K562 (cell line): ENCODE data around the gene GAPVD1. TPM values are rescaled to one million over a fixed set of nuclear protein-coding genes. Genes with fewer than 3 reads are reported as not detected.

Experiments
- ATAC-seq: fragments of 200-7000 bp; cut with Tn5 transposase; 3 replicates; pipeline ENCODE4 v1.9.1; 2020; ENCODE audit warnings: moderate library complexity
- BruUV-seq: library from RNA; stranded (reverse); fragments of 400-500 nt; replicated peaks from 2 replicates; lab custom pipeline; 2021; lab: Mats Ljungman, UMichigan
- CTCF ChIA-PET: fragments of 300-600 bp; formaldehyde crosslinking; extraction: SDS; loops from one replicate; lab custom pipeline; 2021; ENCODE audit warnings: low intra/inter-chr PET ratio; lab: Yijun Ruan, JAX
- POLR2A ChIA-PET: fragments of 300-600, 350-650 bp; sonication (Branson Sonifier 250); formaldehyde crosslinking; extraction: SDS; loops from one replicate; lab custom pipeline; 2021; ENCODE audit warnings: antibody characterized with exemption, inconsistent platforms; lab: Yijun Ruan, JAX
- DNase-seq, 4 experiments: peaks; one replicate each; pipeline versions ENCODE4 v3.0.0 to v3.0.0-alpha.2; 2011 to 2018; ENCODE audit warnings: low spot score in 3 of 4, mixed read lengths in 3 of 4; ENCODE audit errors: extremely low read depth in 1 of 4
- FAIRE-seq: peaks from 2 replicates; lab custom pipeline; 2011; peaks lifted over from hg19 to GRCh38; lab: Jason Lieb, UNC
- H2AFZ ChIP-seq: 2 replicates; pipeline ENCODE4 v1.6.0; 2011; ENCODE audit warnings: low read depth, low read length, control low read depth, inconsistent platforms
- H3K27ac ChIP-seq: fragments of 200-600 bp; 3 replicates; pipeline ENCODE4 v1.8.0; 2011; ENCODE audit warnings: low read depth, mild to moderate bottlenecking, control low read depth, inconsistent platforms, low read length, moderate library complexity, mixed read lengths; ENCODE audit errors: extremely low read depth
- H3K27me3 ChIP-seq, 2 experiments: fragments of 300-600 bp in 1 of 2; 2 replicates in 1 of 2; 3 replicates in 1 of 2; pipeline versions ENCODE4 v1.6.0 to v1.8.0; 2011; ENCODE audit warnings: inconsistent platforms in 2 of 2, low read length in 2 of 2, mild to moderate bottlenecking in 1 of 2, mixed read lengths in 1 of 2, moderate library complexity in 1 of 2; ENCODE audit not compliant: control insufficient read depth in 2 of 2, insufficient read depth in 2 of 2
- H3K36me3 ChIP-seq: fragments of 300-600 bp; 3 replicates; pipeline ENCODE4 v1.8.0; 2011; ENCODE audit warnings: mild to moderate bottlenecking, low read length, inconsistent platforms; ENCODE audit not compliant: control insufficient read depth, insufficient read depth
- H3K4me1 ChIP-seq, 2 experiments: fragments of 200-600 bp in 1 of 2; replicated peaks in 1 of 2; 2 replicates in 1 of 2; 3 replicates in 1 of 2; pipeline versions ENCODE4 v1.5.1 to v1.8.0; 2011; ENCODE audit warnings: inconsistent platforms in 2 of 2, low read length in 2 of 2, mild to moderate bottlenecking in 1 of 2, mixed read lengths in 1 of 2, moderate library complexity in 1 of 2; ENCODE audit not compliant: control insufficient read depth in 2 of 2, insufficient read depth in 2 of 2
- H3K4me2 ChIP-seq: 2 replicates; pipeline ENCODE4 v1.6.1; 2011; ENCODE audit warnings: low read length, control low read depth, inconsistent platforms, mixed read lengths; ENCODE audit not compliant: insufficient read depth
- H3K4me3 ChIP-seq: fragments of 200-600 bp; sonication (generic), shearing (Covaris generic); 2 replicates; pipeline ENCODE4 v1.5.1; 2016; ENCODE audit warnings: control low read depth, inconsistent platforms
- H3K79me2 ChIP-seq: fragments of 200-600 bp; 3 replicates; pipeline ENCODE4 v1.8.0; 2011; ENCODE audit warnings: low read length, inconsistent platforms; ENCODE audit not compliant: control insufficient read depth, insufficient read depth
- H3K9ac ChIP-seq, 2 experiments: 2 replicates each; pipeline versions ENCODE4 v1.6.0 to v1.6.1; 2011; ENCODE audit warnings: low read depth in 2 of 2, low read length in 2 of 2, control low read depth in 1 of 2, inconsistent platforms in 1 of 2, mild to moderate bottlenecking in 1 of 2, mixed read lengths in 1 of 2; ENCODE audit not compliant: insufficient read depth in 1 of 2
- H3K9me1 ChIP-seq: one replicate; pipeline ENCODE4 v1.6.0; 2011; ENCODE audit warnings: inconsistent platforms, mild to moderate bottlenecking, low read length, moderate library complexity; ENCODE audit not compliant: control insufficient read depth, insufficient read depth
- H3K9me3 ChIP-seq: replicated peaks from 2 replicates; pipeline ENCODE4 v1.5.1; 2011; ENCODE audit warnings: low read depth, low read length, inconsistent platforms; ENCODE audit not compliant: control insufficient read depth, insufficient read depth
- H4K20me1 ChIP-seq: replicated peaks from 2 replicates; pipeline ENCODE4 v1.6.1; 2011; ENCODE audit warnings: low read length, inconsistent platforms, mixed read lengths; ENCODE audit not compliant: control insufficient read depth, insufficient read depth
- SFPQ ChIP-seq: fragments of 200-400 bp; formaldehyde crosslinking; IDR thresholded peaks from 2 replicates; pipeline ENCODE4 v1.6.1; 2017; ENCODE audit warnings: mild to moderate bottlenecking, low read depth, low read length, moderate library complexity
- USF1 ChIP-seq: sonication (generic); formaldehyde crosslinking; IDR thresholded peaks from 2 replicates; pipeline ENCODE4 v1.9.0; 2022; ENCODE audit warnings: mild to moderate bottlenecking, missing genetic modification reagents
- WGBS: fragments of 100-300 bp; shearing (Covaris generic); methylation state at CpG from one replicate; pipeline ENCODE4 v1.1.6; 2016; ENCODE audit warnings: low coverage, mixed read lengths; ENCODE audit not compliant: insufficient coverage; ENCODE audit errors: missing lambda C conversion rate; 5-methylcytosine and 5-hydroxymethylcytosine counted together
- in situ Hi-C: fragments of 300-500 bp; cut with MboI; formaldehyde crosslinking; loops from 4 replicates; pipeline ENCODE4 v1.15.0; 2018; ENCODE audit warnings: inconsistent platforms, mixed read lengths
- intact Hi-C: fragments of 100-400 bp; cut with micrococcal nuclease; formaldehyde crosslinking; loops from 2 replicates; pipeline ENCODE4 v1.14.2; 2022
- polyA plus RNA-seq, 8 experiments: library from polyadenylated mRNA; depleted of rRNA in 4 of 8; stranded (reverse) in 5 of 8; unstranded in 3 of 8; fragments of >200 nt; fragmentation: Nextera tagmentation in 2 of 8; fragmentation: Illumina TruSeq in 1 of 8; extraction: Ambion mirVana in 2 of 8; extraction: Trizol in 1 of 8; gene quantifications; 2 replicates each; pipeline versions ENCODE4 v1.2.1 to v1.2.3, GENCODE V29; 2011 to 2014; ENCODE audit warnings: inconsistent platforms in 1 of 8, missing spikeins in 1 of 8
- total RNA-seq, 7 experiments: library from RNA; depleted of rRNA in 6 of 7; stranded (reverse); fragments of >200 nt in 6 of 7; fragmentation: Illumina TruSeq in 2 of 7; extraction: Trizol in 2 of 7; gene quantifications; 2 replicates each; pipeline versions ENCODE4 v1.2.1 to v1.2.3, GENCODE V29; 2011 to 2021; ENCODE audit warnings: low replicate concordance in 1 of 7

Gene GAPVD1
- total and polyA plus RNA-seq, 9 of the 15 experiments (the other 6 are each of a cell fraction or from before 2014, with no cell fraction given) = 9.5 to 66.1 (median 45.5) TPM

- intact Hi-C loops = no loop called here
Measured at GRCh38 chr9:125388978-125389377, 127.4 kb downstream of the GAPVD1 start.

More at GRCh38 chr9:125388978-125389377, 127.4 kb downstream of the GAPVD1 start:
- H3K27me3 ChIP-seq = no peaks in the 10 kb centered on the region
- POLR2A ChIA-PET = interaction anchor here (0.6 kb wide), 1 partner anchor 205 kb away, joined by 4 read pairs; no protein-coding TSS in a partner anchor
- no peaks in the 10 kb centered on the region for H3K9me1 ChIP-seq
- H3K36me3 ChIP-seq = no peaks in the 10 kb centered on the region
- CTCF ChIA-PET = no interaction called here
- 25% methylated on average over 6 of the region's 6 CpGs for WGBS
- no TSS peak for BruUV-seq
- H3K27ac ChIP-seq = no peak overlapping the region
- no peaks in the 10 kb centered on the region for H3K9me3 ChIP-seq
- DNase-seq (no peak), FAIRE-seq (no peak), ATAC-seq (no peak)
- no peak overlapping the region for H2AFZ ChIP-seq
- H3K79me2 ChIP-seq = no peaks in the 10 kb centered on the region
- no peaks in the 10 kb centered on the region for H4K20me1 ChIP-seq
- peaks cover 0 to 11% of the 10 kb centered on the region in 2 experiments; a peak in 2 of 5 replicates for H3K4me1 ChIP-seq
- in situ Hi-C loops = no loop called here
- TF ChIP-seq SFPQ (no peak), USF1 (CRISPR knock-in tag) (peak; percentile 27; the same call in 1 of the 2 replicates)
- H3K4me3 ChIP-seq = no peak overlapping the region
- H3K4me2 ChIP-seq = no peak overlapping the region
- H3K9ac ChIP-seq = peak overlapping the region in 1 of 2 experiments; percentile 28; a peak in 2 of 4 replicates
